A549 (cell line): Measurements from ENCODE around the gene PRAMEF1. TPM values are rescaled to one million over a fixed set of nuclear protein-coding genes. Genes with fewer than 3 reads are reported as not detected.
"Not testable (repeated sequence)": the region's sequence is repeated elsewhere in the genome, so short reads cannot be mapped to it uniquely, and the experiment has no call there.

Experiments used
- ATAC-seq, 2 experiments: fragments of 200-7000 bp in 1 of 2; fragments of >200 bp in 1 of 2; cut with Nextera tagmentation in 1 of 2; cut with Tn5 transposase in 1 of 2; 3 replicates each; pipeline versions ENCODE4 v1.8.0 to v1.9.1; 2018 to 2020; ENCODE audit warnings: mild to moderate bottlenecking in 1 of 2, moderate library complexity in 1 of 2
- CTCF ChIA-PET: fragments of 300-600 bp; sonication (Branson Sonifier 250); formaldehyde crosslinking; extraction: SDS; loops from one replicate; lab custom pipeline; 2021; ENCODE audit warnings: antibody characterized with exemption, inconsistent platforms; lab: Yijun Ruan, JAX
- POLR2A ChIA-PET: fragments of 350-600 bp; formaldehyde crosslinking; extraction: SDS; loops from one replicate; lab custom pipeline; 2021; ENCODE audit warnings: antibody characterized with exemption, inconsistent platforms; lab: Yijun Ruan, JAX
- DNase-seq, 2 experiments: peaks; one replicate each; pipeline versions ENCODE4 v3.0.0 to v3.0.0-alpha.2; 2011 to 2016; ENCODE audit warnings: low read depth in 1 of 2, low spot score in 1 of 2
- FAIRE-seq: peaks from 2 replicates; lab custom pipeline; 2011; peaks lifted over from hg19 to GRCh38; lab: Jason Lieb, UNC
- H3K27ac ChIP-seq, 2 experiments: fragments of >200 bp; sonication (Bioruptor Twin); formaldehyde crosslinking; 3 replicates each; pipeline ENCODE4 v1.5.1; 2016 to 2017
- H3K4me1 ChIP-seq: fragments of >200 bp; sonication (Bioruptor Twin); formaldehyde crosslinking; 3 replicates; pipeline ENCODE4 v1.6.1; 2016
- H3K4me2 ChIP-seq: fragments of >200 bp; sonication (Bioruptor Twin); formaldehyde crosslinking; 3 replicates; pipeline ENCODE4 v1.6.1; 2016
- H3K4me3 ChIP-seq: fragments of >200 bp; sonication (Bioruptor Twin); formaldehyde crosslinking; 3 replicates; pipeline ENCODE4 v1.5.1; 2016
- H3K9me3 ChIP-seq: fragments of >200 bp; sonication (Bioruptor Twin); formaldehyde crosslinking; 3 replicates; pipeline ENCODE4 v1.6.1; 2016
- EHMT2 ChIP-seq: fragments of 200-600 bp; sonication (generic); IDR thresholded peaks from 2 replicates; pipeline ENCODE4 v1.6.1; 2016; ENCODE audit warnings: antibody characterized with exemption, low read depth, mild to moderate bottlenecking, moderate library complexity
- FOSB ChIP-seq: fragments of 250-450 bp; sonication (Bioruptor Pico); IDR thresholded peaks from 2 replicates; pipeline ENCODE4 v1.5.0; 2020; ENCODE audit warnings: mild to moderate bottlenecking, moderate library complexity
- FOSL2 ChIP-seq, 2 experiments: fragments of 450-650 bp in 1 of 2; fragments of >200 bp in 1 of 2; sonication (Bioruptor Twin) in 1 of 2; formaldehyde crosslinking; IDR thresholded peaks; 2 replicates each; pipeline versions ENCODE4 v1.5.0 to v1.6.1; 2016 to 2020; ENCODE audit warnings: mild to moderate bottlenecking in 1 of 2, moderate library complexity in 1 of 2
- FOXS1 ChIP-seq: fragments of 250-450 bp; sonication (Bioruptor Pico); IDR thresholded peaks from 2 replicates; pipeline ENCODE4 v1.5.0; 2020; ENCODE audit warnings: mild to moderate bottlenecking, moderate library complexity
- HDAC2 ChIP-seq: fragments of 200-600 bp; sonication (generic); IDR thresholded peaks from 2 replicates; pipeline ENCODE4 v1.6.1; 2016
- HMGXB4 ChIP-seq: fragments of 250-450 bp; sonication (Bioruptor Pico); IDR thresholded peaks from 2 replicates; pipeline ENCODE4 v1.5.0; 2021; ENCODE audit warnings: mild to moderate bottlenecking, moderate library complexity, borderline replicate concordance
- KDM5A ChIP-seq: fragments of 200-600 bp; sonication (generic); IDR thresholded peaks from 2 replicates; pipeline ENCODE4 v1.6.1; 2016; ENCODE audit warnings: antibody characterized with exemption, mild to moderate bottlenecking
- MAX ChIP-seq: IDR thresholded peaks from 2 replicates; pipeline ENCODE4 v1.6.1; 2012
- NFE2L2 ChIP-seq: fragments of 150-350 bp; conservative IDR thresholded peaks from 2 replicates; pipeline ENCODE4 v1.6.1; 2014; ENCODE audit warnings: low read length
- REST ChIP-seq: fragments of 200-600 bp; sonication (generic); IDR thresholded peaks from 2 replicates; pipeline ENCODE4 v1.6.1; 2016; ENCODE audit warnings: antibody characterized with exemption, mild to moderate bottlenecking, moderate library complexity
- WGBS: methylation state at CpG from one replicate; pipeline ENCODE4 v1.1.6; 2017; ENCODE audit errors: missing lambda C conversion rate; 5-methylcytosine and 5-hydroxymethylcytosine counted together
- polyA minus RNA-seq: library from RNA; depleted of rRNA, polyadenylated mRNA; stranded (reverse); fragments of >200 nt; gene quantifications from 2 replicates; pipeline ENCODE4 v1.2.3, GENCODE V29; 2011; rRNA and poly(A)+ RNA removed
- polyA plus RNA-seq, 4 experiments: library from polyadenylated mRNA; depleted of rRNA in 3 of 4; stranded (reverse); fragments of >200 nt; fragmentation: RNase III in 1 of 4; extraction: RNeasy Plus Mini Kit Qiagen cat#74134 plus additional on column Dnase treatment in 1 of 4; gene quantifications; 2 replicates in 3 of 4; 3 replicates in 1 of 4; pipeline ENCODE4 v1.2.3, GENCODE V29; 2011 to 2017

Gene PRAMEF1
- polyA plus RNA-seq (2011; rRNA removed) (not detected in 2 replicates), polyA plus RNA-seq (2017; fragmentation: RNase III; extraction: RNeasy Plus Mini Kit Qiagen cat#74134 plus additional on column Dnase treatment) (not detected in 3 replicates), polyA minus RNA-seq (0.08 TPM in 1 of 2 replicates, not detected in the other)
- polyA plus RNA-seq (2012; cell fraction: cytosol; rRNA removed): not detected in 2 replicates
- not detected in 2 replicates for polyA plus RNA-seq (2012; cell fraction: nucleus; rRNA removed)

GRCh38 chr1:12791097-12791496 is at the start of gene PRAMEF1:
Gene PRAMEF1 (plus strand): TSS chr1:12791397. CDS start chr1:12793228, 1,831 bp downstream.
- DNase-seq, H3K4me3 ChIP-seq, H3K9me3 ChIP-seq, FAIRE-seq, H3K4me2 ChIP-seq, H3K27ac ChIP-seq, CTCF ChIA-PET, POLR2A ChIA-PET, ATAC-seq, H3K4me1 ChIP-seq: not testable (repeated sequence)
- 7% methylated on average over 5 of the region's 5 CpGs for WGBS

- Histone ChIP-seq H3K9me3 (no peaks in the 10 kb centered on the region), H3K4me3 (no peak overlapping the region), H3K4me1 (no peaks in the 10 kb centered on the region), H3K4me2 (no peak overlapping the region), H3K27ac (no peak overlapping the region)
- ATAC-seq: no peak
- WGBS: 39% methylated on average over 3 of the region's 3 CpGs
- no peak for DNase-seq
- POLR2A ChIA-PET: no interaction called here
- no peak for FAIRE-seq
- CTCF ChIA-PET: no interaction called here
- TF ChIP-seq KDM5A: no peak
Measured at GRCh38 chr1:12741946-12742345, 49.3 kb upstream of the PRAMEF1 start.

GRCh38 chr1:12745126-12745991 is 45.8 kb upstream of the PRAMEF1 start:
- POLR2A ChIA-PET: no interaction called here
- Histone ChIP-seq H3K27ac (no peak overlapping the region), H3K4me2 (no peak overlapping the region), H3K4me1 (no peaks in the 10 kb centered on the region), H3K9me3 (peaks cover 10% of the 10 kb centered on the region; the same call in 1 of the 3 replicates), H3K4me3 (no peak overlapping the region)
- no peak for FAIRE-seq
- WGBS: 12% methylated on average over 3 of the region's 3 CpGs
- ATAC-seq: no peak
- TF ChIP-seq NFE2L2: no peak
- CTCF ChIA-PET: interaction anchor here (1.0 kb wide), 1 partner anchor 620 kb away, joined by 3 read pairs; no protein-coding TSS in a partner anchor
- DNase-seq: no peak

- POLR2A ChIA-PET: no interaction called here
- FAIRE-seq (no peak), DNase-seq (no peak), ATAC-seq (0 out of 6 replicates have a peak, but pooled peaks of 1 of the 2 experiments have one; percentile 43)
- CTCF ChIA-PET: no interaction called here
- H3K9me3 ChIP-seq: peaks cover 13% of the 10 kb centered on the region; the same call in 1 of the 3 replicates
- H3K27ac ChIP-seq: no peak within 1 kb of the TSS
- H3K4me3 ChIP-seq: no peak within 1 kb of the TSS
- TF ChIP-seq FOSB (CRISPR knock-in tag) (no peak), FOXS1 (no peak), MAX (no peak), EHMT2 (no peak), REST (no peak), FOSL2 (IDR thresholded peaks at IDR 0.05) (no peak), FOSL2 (CRISPR knock-in tag; IDR thresholded peaks at IDR 0.05) (no peak), HMGXB4 (CRISPR knock-in tag) (no peak), HDAC2 (no peak)
- H3K4me2 ChIP-seq: no peak within 1 kb of the TSS
- no peaks in the 10 kb centered on the region for H3K4me1 ChIP-seq
- 3% methylated on average over 2 of the region's 2 CpGs for WGBS
Measured at GRCh38 chr1:12745992-12746323, 45.2 kb upstream of the PRAMEF1 start, which contains the start of gene CFAP107. Gene CFAP107 (plus strand): TSS chr1:12746200. CDS start chr1:12746431, 231 bp downstream.
